SK-N-SH (cell line): ENCODE measurements around the gene CAVIN4.

Experiments
- FOXM1 ChIP-seq: IDR thresholded peaks from 2 replicates; pipeline ENCODE4 v1.4.0; 2012; ENCODE audit warnings: low read depth, mild to moderate bottlenecking
- SMC3 ChIP-seq: IDR thresholded peaks from 2 replicates; pipeline ENCODE4 v1.6.1; 2012; ENCODE audit warnings: low read depth, low read length, improper control_type of control experiment
- TAF1 ChIP-seq: IDR thresholded peaks from 2 replicates; pipeline ENCODE4 v1.6.1; 2012; ENCODE audit warnings: low read depth, mild to moderate bottlenecking, low read length, moderate library complexity, borderline replicate concordance
- TCF12 ChIP-seq: IDR thresholded peaks from 2 replicates; pipeline ENCODE4 v1.4.0; 2012
- TF ChIP-seq, protein P1 (sequence below): IDR thresholded peaks from 2 replicates; pipeline ENCODE4 v1.6.1; 2012; ENCODE audit warnings: mild to moderate bottlenecking, low read depth, low read length, moderate library complexity
- TF ChIP-seq, protein P2 (sequence below): fragments of 200-600 bp; sonication (generic); IDR thresholded peaks from 2 replicates; pipeline ENCODE4 v1.6.1; 2017; ENCODE audit warnings: antibody characterized with exemption, mild to moderate bottlenecking, moderate library complexity
- TF ChIP-seq, protein P3 (sequence below): IDR thresholded peaks from 2 replicates; pipeline ENCODE4 v1.4.0; 2012; ENCODE audit warnings: low read depth

DNA sequence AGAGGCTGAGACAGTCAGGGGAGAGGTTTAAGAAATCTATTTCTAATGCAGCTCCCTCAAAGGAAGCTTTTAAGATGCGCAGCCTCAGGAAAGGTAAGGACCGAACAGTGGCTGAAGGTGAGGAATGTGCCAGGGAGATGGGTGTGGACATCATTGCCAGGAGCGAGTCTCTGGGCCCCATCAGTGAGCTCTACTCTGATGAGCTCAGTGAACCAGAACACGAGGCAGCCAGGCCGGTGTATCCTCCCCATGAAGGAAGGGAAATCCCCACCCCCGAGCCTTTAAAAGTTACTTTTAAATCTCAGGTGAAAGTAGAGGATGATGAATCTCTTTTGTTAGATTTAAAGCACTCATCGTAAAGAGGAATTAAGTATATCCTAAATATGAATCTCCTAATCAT lies 8.2 kb downstream of the CAVIN4 start:
- TF ChIP-seq, protein P1, sequence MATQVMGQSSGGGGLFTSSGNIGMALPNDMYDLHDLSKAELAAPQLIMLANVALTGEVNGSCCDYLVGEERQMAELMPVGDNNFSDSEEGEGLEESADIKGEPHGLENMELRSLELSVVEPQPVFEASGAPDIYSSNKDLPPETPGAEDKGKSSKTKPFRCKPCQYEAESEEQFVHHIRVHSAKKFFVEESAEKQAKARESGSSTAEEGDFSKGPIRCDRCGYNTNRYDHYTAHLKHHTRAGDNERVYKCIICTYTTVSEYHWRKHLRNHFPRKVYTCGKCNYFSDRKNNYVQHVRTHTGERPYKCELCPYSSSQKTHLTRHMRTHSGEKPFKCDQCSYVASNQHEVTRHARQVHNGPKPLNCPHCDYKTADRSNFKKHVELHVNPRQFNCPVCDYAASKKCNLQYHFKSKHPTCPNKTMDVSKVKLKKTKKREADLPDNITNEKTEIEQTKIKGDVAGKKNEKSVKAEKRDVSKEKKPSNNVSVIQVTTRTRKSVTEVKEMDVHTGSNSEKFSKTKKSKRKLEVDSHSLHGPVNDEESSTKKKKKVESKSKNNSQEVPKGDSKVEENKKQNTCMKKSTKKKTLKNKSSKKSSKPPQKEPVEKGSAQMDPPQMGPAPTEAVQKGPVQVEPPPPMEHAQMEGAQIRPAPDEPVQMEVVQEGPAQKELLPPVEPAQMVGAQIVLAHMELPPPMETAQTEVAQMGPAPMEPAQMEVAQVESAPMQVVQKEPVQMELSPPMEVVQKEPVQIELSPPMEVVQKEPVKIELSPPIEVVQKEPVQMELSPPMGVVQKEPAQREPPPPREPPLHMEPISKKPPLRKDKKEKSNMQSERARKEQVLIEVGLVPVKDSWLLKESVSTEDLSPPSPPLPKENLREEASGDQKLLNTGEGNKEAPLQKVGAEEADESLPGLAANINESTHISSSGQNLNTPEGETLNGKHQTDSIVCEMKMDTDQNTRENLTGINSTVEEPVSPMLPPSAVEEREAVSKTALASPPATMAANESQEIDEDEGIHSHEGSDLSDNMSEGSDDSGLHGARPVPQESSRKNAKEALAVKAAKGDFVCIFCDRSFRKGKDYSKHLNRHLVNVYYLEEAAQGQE: no peak
- TF ChIP-seq, protein P2, sequence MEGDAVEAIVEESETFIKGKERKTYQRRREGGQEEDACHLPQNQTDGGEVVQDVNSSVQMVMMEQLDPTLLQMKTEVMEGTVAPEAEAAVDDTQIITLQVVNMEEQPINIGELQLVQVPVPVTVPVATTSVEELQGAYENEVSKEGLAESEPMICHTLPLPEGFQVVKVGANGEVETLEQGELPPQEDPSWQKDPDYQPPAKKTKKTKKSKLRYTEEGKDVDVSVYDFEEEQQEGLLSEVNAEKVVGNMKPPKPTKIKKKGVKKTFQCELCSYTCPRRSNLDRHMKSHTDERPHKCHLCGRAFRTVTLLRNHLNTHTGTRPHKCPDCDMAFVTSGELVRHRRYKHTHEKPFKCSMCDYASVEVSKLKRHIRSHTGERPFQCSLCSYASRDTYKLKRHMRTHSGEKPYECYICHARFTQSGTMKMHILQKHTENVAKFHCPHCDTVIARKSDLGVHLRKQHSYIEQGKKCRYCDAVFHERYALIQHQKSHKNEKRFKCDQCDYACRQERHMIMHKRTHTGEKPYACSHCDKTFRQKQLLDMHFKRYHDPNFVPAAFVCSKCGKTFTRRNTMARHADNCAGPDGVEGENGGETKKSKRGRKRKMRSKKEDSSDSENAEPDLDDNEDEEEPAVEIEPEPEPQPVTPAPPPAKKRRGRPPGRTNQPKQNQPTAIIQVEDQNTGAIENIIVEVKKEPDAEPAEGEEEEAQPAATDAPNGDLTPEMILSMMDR: no peak
- no peak for TF ChIP-seq TCF12
- TF ChIP-seq FOXM1: no peak
- TF ChIP-seq, protein P3, sequence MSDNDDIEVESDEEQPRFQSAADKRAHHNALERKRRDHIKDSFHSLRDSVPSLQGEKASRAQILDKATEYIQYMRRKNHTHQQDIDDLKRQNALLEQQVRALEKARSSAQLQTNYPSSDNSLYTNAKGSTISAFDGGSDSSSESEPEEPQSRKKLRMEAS: no peak
- TF ChIP-seq TAF1: no peak
- TF ChIP-seq SMC3: no peak
